GM12891 (cell line): ENCODE results near the gene PJA2. TPM values are rescaled to one million over a fixed set of nuclear protein-coding genes. Genes with fewer than 3 reads are reported as not detected.
A peak's percentile ranks its signal among the peaks of the same experiment; 100 is the strongest.

Experiments
- DNase-seq: peaks from one replicate; pipeline ENCODE4 v3.0.0; 2011; ENCODE audit warnings: low spot score; ENCODE audit not compliant: insufficient read length
- FAIRE-seq: peaks from 2 replicates; lab custom pipeline; 2011; peaks lifted over from hg19 to GRCh38; lab: Jason Lieb, UNC
- PAX5 ChIP-seq: IDR thresholded peaks from 2 replicates; pipeline ENCODE4 v1.6.1; 2011; ENCODE audit warnings: low read length, moderate library complexity, mild to moderate bottlenecking; ENCODE audit not compliant: insufficient read depth, severe bottlenecking
- POLR2A ChIP-seq: IDR thresholded peaks from 2 replicates; pipeline ENCODE4 v1.6.1; 2011; ENCODE audit warnings: low read depth, low read length, control low read depth
- POLR2AphosphoS5 ChIP-seq: IDR thresholded peaks from 2 replicates; pipeline ENCODE4 v1.6.1; 2011; ENCODE audit warnings: low read depth, low read length, control low read depth
- POU2F2 ChIP-seq: IDR thresholded peaks from 2 replicates; pipeline ENCODE4 v1.6.1; 2011; ENCODE audit warnings: low read depth, mild to moderate bottlenecking, control low read depth, low read length, moderate library complexity
- SPI1 ChIP-seq: IDR thresholded peaks from 2 replicates; pipeline ENCODE4 v1.6.1; 2011; ENCODE audit warnings: low read depth, low read length, control low read depth
- TAF1 ChIP-seq: IDR thresholded peaks from 2 replicates; pipeline ENCODE4 v1.6.1; 2011; ENCODE audit warnings: low read depth, low read length, control low read depth
- polyA plus RNA-seq: library from polyadenylated mRNA; unstranded; fragments of >200 nt; gene quantifications from one replicate; pipeline ENCODE4 v1.2.1, GENCODE V29; 2012; ENCODE audit warnings: low read depth, missing spikeins, inconsistent platforms; ENCODE audit not compliant: missing spikeins

PJA2 gene
- 33.0 TPM for polyA plus RNA-seq

GRCh38 chr5:109409844-109410388 lies at the start of gene PJA2:
Gene PJA2 (minus strand): TSS chr5:109409974. CDS start chr5:109383433, 26,541 bp downstream.
- no peak; the same call in 1 of the 2 replicates for TF ChIP-seq POLR2A
- no peak for TF ChIP-seq PAX5
- no peak for TF ChIP-seq TAF1
- TF ChIP-seq POU2F2, result no peak; the same call in 1 of the 2 replicates
- no peak for TF ChIP-seq POLR2AphosphoS5
- TF ChIP-seq SPI1, result no peak
- peak; percentile 66 for DNase-seq
- FAIRE-seq, result peak; percentile 94

- DNase-seq, result peak; percentile 29
- FAIRE-seq, result peak; percentile 92
- TF ChIP-seq POLR2AphosphoS5 (no peak), POU2F2 (peak; percentile 62; the same call in 1 of the 2 replicates), TAF1 (no peak), SPI1 (no peak)
These were observed 45.9 kb upstream of the PJA2 start for GRCh38 chr5:109455598-109456096.

GRCh38 chr5:109454731-109455505 lies 45.1 kb upstream of the PJA2 start:
- FAIRE-seq (no peak), DNase-seq (no peak)
- TF ChIP-seq PAX5, result no peak
- TF ChIP-seq POLR2A, result no peak
- TF ChIP-seq SPI1, result no peak
- no peak for TF ChIP-seq TAF1
- TF ChIP-seq POLR2AphosphoS5, result no peak
- no peak for TF ChIP-seq POU2F2

- no peak for FAIRE-seq
These were observed 43.5 kb upstream of the PJA2 start for GRCh38 chr5:109453251-109453650.

GRCh38 chr5:109452661-109453060 lies 42.9 kb upstream of the PJA2 start:
- DNase-seq (no peak), FAIRE-seq (no peak)
- TF ChIP-seq POU2F2 (no peak), SPI1 (no peak), POLR2AphosphoS5 (no peak), PAX5 (no peak), POLR2A (no peak), TAF1 (no peak)

More at GRCh38 chr5:109453251-109453650, 43.5 kb upstream of the PJA2 start:
- no peak for DNase-seq
- TF ChIP-seq POLR2AphosphoS5, result no peak
- TF ChIP-seq PAX5, result no peak
- TF ChIP-seq SPI1, result no peak
- TF ChIP-seq POLR2A, result no peak

- FAIRE-seq (no peak), DNase-seq (no peak)
- TF ChIP-seq SPI1, result no peak
- no peak for TF ChIP-seq TAF1
- no peak for TF ChIP-seq PAX5
- no peak for TF ChIP-seq POLR2A
- TF ChIP-seq POU2F2, result no peak
- TF ChIP-seq POLR2AphosphoS5, result no peak
These were observed 41.4 kb upstream of the PJA2 start for GRCh38 chr5:109451146-109451545.

GRCh38 chr5:109450129-109450877 lies 40.5 kb upstream of the PJA2 start:
- TF ChIP-seq POLR2A, result no peak
- no peak for TF ChIP-seq TAF1
- no peak for TF ChIP-seq PAX5
- TF ChIP-seq POLR2AphosphoS5, result no peak
- TF ChIP-seq POU2F2, result no peak
- TF ChIP-seq SPI1, result no peak

GRCh38 chr5:109448838-109449237 lies 39.1 kb upstream of the PJA2 start:
- TF ChIP-seq SPI1, result no peak
- no peak for TF ChIP-seq PAX5
- TF ChIP-seq POLR2AphosphoS5, result no peak
- TF ChIP-seq TAF1, result no peak
- no peak for TF ChIP-seq POU2F2
- TF ChIP-seq POLR2A, result no peak
- no peak for FAIRE-seq

More at GRCh38 chr5:109450129-109450877, 40.5 kb upstream of the PJA2 start:
- FAIRE-seq (no peak), DNase-seq (no peak)

More at GRCh38 chr5:109448838-109449237, 39.1 kb upstream of the PJA2 start:
- DNase-seq, result no peak
